GM13977 (cell line): ENCODE measurements around the gene LIMA1.
A peak's percentile ranks its signal among the peaks of the same experiment; 100 is the strongest.

Source experiments
- DNase-seq: peaks from one replicate; pipeline ENCODE4 v3.0.0; 2012; ENCODE audit warnings: low spot score
- in situ Hi-C: fragments of 300-500 bp; cut with MboI; formaldehyde crosslinking; loops from one replicate; pipeline ENCODE4 v1.12.0; 2022; ENCODE audit warnings: low sequenced_read_pairs, low pct_unique_long_range_greater_than_20kb, mixed read lengths, inconsistent platforms; ENCODE audit not compliant: unreplicated experiment
- TF ChIP-seq, protein P1 (sequence below): IDR thresholded peaks from 2 replicates; pipeline ENCODE4 v1.5.1; 2012; ENCODE audit warnings: mild to moderate bottlenecking, control low read depth; ENCODE audit not compliant: insufficient read depth; ENCODE audit errors: extremely low read depth, missing control alignments

Gene LIMA1

GRCh38 chr12:50271724-50272247 lies 11.5 kb downstream of the LIMA1 start:
- no peak for DNase-seq
- in situ Hi-C loops: no loop called here
- TF ChIP-seq, protein P1, sequence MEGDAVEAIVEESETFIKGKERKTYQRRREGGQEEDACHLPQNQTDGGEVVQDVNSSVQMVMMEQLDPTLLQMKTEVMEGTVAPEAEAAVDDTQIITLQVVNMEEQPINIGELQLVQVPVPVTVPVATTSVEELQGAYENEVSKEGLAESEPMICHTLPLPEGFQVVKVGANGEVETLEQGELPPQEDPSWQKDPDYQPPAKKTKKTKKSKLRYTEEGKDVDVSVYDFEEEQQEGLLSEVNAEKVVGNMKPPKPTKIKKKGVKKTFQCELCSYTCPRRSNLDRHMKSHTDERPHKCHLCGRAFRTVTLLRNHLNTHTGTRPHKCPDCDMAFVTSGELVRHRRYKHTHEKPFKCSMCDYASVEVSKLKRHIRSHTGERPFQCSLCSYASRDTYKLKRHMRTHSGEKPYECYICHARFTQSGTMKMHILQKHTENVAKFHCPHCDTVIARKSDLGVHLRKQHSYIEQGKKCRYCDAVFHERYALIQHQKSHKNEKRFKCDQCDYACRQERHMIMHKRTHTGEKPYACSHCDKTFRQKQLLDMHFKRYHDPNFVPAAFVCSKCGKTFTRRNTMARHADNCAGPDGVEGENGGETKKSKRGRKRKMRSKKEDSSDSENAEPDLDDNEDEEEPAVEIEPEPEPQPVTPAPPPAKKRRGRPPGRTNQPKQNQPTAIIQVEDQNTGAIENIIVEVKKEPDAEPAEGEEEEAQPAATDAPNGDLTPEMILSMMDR: no peak

GRCh38 chr12:50268482-50268881 lies 14.8 kb downstream of the LIMA1 start:
- in situ Hi-C loops: no loop called here
- TF ChIP-seq, protein P1: no peak
- DNase-seq: no peak

DNA sequence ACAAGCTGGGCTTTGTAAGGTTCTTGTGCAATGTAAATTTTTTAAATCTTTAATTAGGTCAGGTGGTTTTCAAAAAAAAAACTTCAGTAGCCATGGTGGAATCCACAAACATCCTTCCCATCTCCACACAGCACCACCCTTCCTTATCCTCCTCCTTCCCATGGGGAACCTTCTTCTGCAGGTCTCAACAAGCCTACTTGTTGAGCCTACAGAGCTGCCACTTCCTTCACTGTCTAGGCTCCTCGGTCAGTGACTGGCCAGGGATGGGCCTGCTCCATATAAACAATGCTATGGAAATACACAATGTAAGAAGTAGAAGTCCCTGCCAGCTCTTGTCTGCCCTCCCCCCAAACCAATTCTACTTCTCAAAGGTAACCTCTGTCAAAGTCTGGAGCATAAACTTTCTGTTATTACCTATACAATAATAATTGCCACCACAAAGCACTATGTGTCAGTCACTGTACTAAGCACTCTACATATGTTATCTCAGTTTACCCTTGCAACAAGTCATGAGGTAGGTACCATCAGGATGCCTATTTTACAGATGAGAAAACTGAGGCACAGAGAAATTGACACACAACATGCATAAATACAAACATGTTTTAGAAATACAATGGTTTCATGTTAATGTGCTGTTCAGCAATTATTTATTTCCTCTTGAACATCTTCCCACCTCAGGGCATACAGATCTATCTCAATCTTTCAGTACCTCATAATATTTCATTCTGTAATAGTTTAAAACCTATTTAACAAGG lies 17.4 kb downstream of the LIMA1 start:
- in situ Hi-C loops: no loop called here
- no peak for DNase-seq
- TF ChIP-seq, protein P1: no peak

- in situ Hi-C loops: no loop called here
- no peak for DNase-seq
- TF ChIP-seq, protein P1: no peak
These were observed 19.5 kb downstream of the LIMA1 start for GRCh38 chr12:50263832-50264231.

GRCh38 chr12:50261654-50262053 lies 21.7 kb downstream of the LIMA1 start:
- no peak for DNase-seq
- in situ Hi-C loops: no loop called here

DNA sequence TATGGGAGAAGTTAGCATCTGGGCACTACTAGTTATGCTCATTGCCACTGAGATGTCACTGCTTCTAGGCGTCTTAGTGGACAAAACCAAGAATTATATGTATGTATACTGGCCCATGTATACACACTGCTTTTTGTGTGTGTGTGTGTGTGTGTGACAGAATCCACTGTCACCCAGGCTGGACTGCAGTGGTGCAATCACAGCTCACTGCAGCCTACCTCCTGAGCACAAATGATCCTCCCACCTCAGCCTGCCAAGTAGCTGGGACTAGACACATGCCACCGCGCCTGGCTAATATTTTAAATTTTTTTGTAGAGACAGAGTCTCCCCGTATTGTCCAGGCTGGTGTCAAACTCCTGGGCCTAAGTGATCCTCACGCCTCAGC lies 25.2 kb downstream of the LIMA1 start:
- DNase-seq: no peak
- in situ Hi-C loops: no loop called here
- TF ChIP-seq, protein P1: no peak

More at GRCh38 chr12:50261654-50262053, 21.7 kb downstream of the LIMA1 start:
- TF ChIP-seq, protein P1: peak; percentile 34
